Activated T-cell treated with anti-CD3 and anti-CD28 coated beads for 1 hour (primary cell): ENCODE data around the gene CCDC190.
"Not testable (repeated sequence)": the region's sequence is repeated elsewhere in the genome, so short reads cannot be mapped to it uniquely, and the experiment has no call there.

Experiments
- DNase-seq: peaks from one replicate; pipeline ENCODE4 v3.0.0-alpha.2; 2020; ENCODE audit warnings: low read depth

Gene CCDC190

DNA sequence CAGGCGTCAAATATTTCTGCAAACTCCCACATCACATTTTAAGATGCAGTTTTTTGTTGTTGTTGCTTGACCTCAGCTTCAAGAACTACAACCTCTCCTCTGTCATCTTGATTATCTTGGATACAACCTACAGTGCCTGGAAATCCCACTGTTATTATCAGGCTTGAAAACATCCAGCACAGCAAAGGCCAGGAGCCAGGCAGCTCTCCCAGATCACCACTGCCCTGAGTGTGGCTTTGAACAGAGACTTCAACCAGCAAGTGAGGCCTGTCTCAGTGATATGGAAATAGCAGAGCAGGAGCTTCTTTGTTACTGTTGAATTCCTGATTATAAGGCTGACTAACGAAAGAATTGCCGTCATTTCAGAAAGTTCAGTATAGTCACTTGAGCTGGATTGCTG lies 28.5 kb downstream of the CCDC190 start:
- DNase-seq, result no peak

GRCh38 chr1:162829268-162829667 lies 31.7 kb downstream of the CCDC190 start:
- no peak for DNase-seq

DNA sequence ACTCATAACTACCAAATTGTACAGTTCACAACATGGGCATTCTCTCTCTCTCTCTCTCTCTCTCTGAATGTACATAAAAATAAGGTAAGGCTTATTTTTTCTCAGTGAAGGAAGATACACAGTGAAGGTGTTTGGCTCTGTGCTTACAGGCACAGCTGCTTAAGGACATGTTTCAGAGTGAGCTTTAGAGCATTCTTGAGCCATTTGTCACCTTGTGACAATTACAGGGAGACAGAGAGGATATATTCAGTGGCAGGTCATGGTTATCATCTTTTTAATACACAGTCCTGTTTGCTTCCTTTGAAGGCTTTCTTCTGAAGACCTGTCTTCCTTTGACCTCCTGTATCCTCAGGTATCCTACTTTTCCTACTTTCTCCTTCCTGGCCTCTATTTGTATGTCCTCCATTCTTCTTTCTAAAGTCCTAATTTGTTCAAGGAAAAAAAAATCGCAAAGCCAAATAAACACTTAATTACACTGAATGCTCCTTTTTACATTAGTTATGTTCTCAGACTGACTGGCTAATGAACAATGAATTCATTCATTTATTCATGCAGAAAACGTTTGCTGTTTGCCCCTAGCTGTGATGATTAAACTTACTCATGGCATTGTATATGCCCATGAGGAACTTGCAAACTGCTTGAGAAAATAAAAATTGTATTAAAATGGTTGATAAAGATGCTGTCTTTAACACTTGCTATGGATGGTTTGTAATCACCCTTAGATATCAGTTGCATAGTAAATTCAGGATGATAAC lies 37.0 kb downstream of the CCDC190 start:
- no peak for DNase-seq

DNA sequence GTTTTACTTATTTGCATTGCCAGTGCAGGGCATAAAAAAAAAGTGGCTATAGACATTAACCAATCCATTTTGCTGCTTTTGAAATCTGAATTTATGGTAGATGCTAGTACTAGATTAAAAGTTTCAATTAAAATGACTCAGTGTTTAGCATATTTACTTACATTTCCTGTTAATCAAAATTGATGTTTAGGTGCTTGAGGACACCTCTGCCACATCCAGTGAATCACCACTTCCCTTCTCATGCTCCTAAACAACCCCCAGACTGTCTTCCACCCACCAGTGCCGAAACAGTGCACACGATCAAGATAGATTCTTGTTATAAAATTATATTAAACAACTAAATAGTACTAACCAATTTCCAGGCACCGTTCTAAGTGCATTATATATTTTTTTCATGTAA lies 37.7 kb downstream of the CCDC190 start:
- no peak for DNase-seq

DNA sequence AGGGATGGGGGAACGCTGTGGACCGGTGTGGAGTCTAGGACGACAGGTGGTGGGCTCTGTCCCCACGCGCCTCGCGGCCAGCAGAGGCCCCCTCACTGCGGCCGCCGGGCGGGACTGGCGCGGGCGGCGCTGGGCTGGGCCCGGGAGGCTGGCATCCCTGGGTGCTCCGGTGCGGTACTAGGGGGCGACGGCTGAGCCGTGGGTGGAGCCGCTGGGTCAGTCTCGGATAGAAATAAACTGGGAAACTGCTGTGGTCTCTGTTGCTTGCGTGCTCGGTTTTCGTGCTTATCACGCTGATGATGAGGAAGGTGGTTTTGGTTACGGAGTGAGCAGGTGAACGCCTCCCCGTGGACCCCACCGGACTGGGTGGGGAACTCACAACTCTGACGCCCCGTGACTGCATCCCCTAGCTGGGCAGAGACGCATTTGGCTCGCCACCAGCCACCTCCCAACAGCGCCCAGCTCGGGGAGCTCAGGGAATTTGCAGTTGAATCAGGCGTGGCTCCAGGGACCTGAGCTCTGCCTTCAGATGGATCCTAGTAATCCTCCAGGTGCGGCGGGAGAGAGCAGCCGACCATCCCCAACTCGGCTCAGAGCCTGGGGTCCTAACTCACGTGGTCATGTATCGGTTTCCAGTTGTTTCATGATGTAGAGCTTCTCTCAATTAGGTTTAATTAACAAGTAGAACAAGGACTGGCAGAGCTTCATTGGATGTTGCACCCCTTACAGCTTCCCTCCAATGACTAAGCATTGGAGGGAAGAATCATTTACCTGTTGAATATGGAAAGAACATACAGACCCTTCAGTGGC lies 38.4 kb downstream of the CCDC190 start:
- no peak for DNase-seq

GRCh38 chr1:162818666-162819065 lies 42.3 kb downstream of the CCDC190 start:
- not testable (repeated sequence) for DNase-seq

GRCh38 chr1:162818136-162818535 lies 42.8 kb downstream of the CCDC190 start:
- not testable (repeated sequence) for DNase-seq

DNA sequence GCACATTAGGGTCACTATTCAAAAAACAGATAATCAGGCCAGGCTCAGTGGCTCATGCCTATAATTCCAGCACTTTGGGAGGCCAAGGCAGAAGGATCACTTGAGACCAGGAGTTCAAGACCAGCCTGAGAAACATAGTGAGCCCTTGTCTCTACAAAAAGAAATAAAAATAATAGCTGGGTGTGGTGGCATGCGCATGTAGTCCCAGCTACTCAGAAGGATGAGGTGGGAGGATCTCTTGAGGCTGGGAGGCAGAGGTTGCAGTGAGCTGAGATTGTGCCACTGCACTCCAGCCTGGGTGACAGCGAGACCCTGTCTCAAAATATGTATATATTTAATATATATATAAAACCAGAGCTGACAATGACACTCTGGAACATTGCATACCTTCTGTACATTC lies 48.6 kb downstream of the CCDC190 start:
- not testable (repeated sequence) for DNase-seq

- not testable (repeated sequence) for DNase-seq
These were observed 53.5 kb downstream of the CCDC190 start for GRCh38 chr1:162807503-162807902.
